ACC112 (cell line): ENCODE measurements around the gene SASH3.

Experiments used
- H2AFZ ChIP-seq: fragments of 200-600 bp; sonication (generic); one replicate; pipeline ENCODE4 v1.6.0; 2017; ENCODE audit warnings: antibody characterized with exemption, low read length; ENCODE audit not compliant: unreplicated experiment
- H3K27ac ChIP-seq: fragments of 200-600 bp; sonication (generic); 2 replicates; pipeline ENCODE4 v1.5.1; 2014; ENCODE audit warnings: low read depth, mild to moderate bottlenecking, antibody characterized with exemption, low read length, moderate library complexity
- H3K27me3 ChIP-seq: fragments of 200-600 bp; sonication (generic); 2 replicates; pipeline ENCODE4 v1.6.1; 2014; ENCODE audit warnings: mild to moderate bottlenecking, antibody characterized with exemption, low read length, moderate library complexity, mixed read lengths; ENCODE audit not compliant: insufficient read depth
- H3K36me3 ChIP-seq: fragments of 200-600 bp; sonication (generic); 2 replicates; pipeline ENCODE4 v1.6.1; 2016; ENCODE audit warnings: mild to moderate bottlenecking, antibody characterized with exemption, low read length, moderate library complexity, mixed read lengths; ENCODE audit not compliant: insufficient read depth
- H3K4me1 ChIP-seq: fragments of 200-600 bp; sonication (generic); one replicate; pipeline ENCODE4 v1.6.1; 2016; ENCODE audit warnings: low read length, mixed read lengths; ENCODE audit not compliant: insufficient read depth, unreplicated experiment, control insufficient read depth
- H3K4me3 ChIP-seq: fragments of 200-600 bp; sonication (generic); 2 replicates; pipeline ENCODE4 v1.5.1; 2014; ENCODE audit warnings: mild to moderate bottlenecking, low read depth, low read length
- H3K79me2 ChIP-seq: fragments of 200-600 bp; sonication (generic); one replicate; pipeline ENCODE4 v1.6.0; 2016; ENCODE audit warnings: low read length; ENCODE audit not compliant: control insufficient read depth, unreplicated experiment, insufficient read depth

The SASH3 gene

GRCh38 chrX:129773649-129774458 lies 5.9 kb upstream of the SASH3 start:
- Histone ChIP-seq H3K4me3 (no peak overlapping the region), H3K27me3 (no peaks in the 10 kb centered on the region), H3K79me2 (no peaks in the 10 kb centered on the region), H3K36me3 (no peaks in the 10 kb centered on the region), H3K27ac (no peak overlapping the region), H2AFZ (no peak overlapping the region), H3K4me1 (no peaks in the 10 kb centered on the region)

GRCh38 chrX:129777218-129778030 lies 2.3 kb upstream of the SASH3 start:
- Histone ChIP-seq H3K27me3 (no peaks in the 10 kb centered on the region), H3K4me1 (no peaks in the 10 kb centered on the region)

GRCh38 chrX:129779086-129779672 lies 570 bp upstream of the SASH3 start:
- Histone ChIP-seq H3K27ac (no peak overlapping the region), H3K4me1 (no peaks in the 10 kb centered on the region), H2AFZ (no peak overlapping the region), H3K36me3 (no peaks in the 10 kb centered on the region), H3K4me3 (no peak overlapping the region), H3K27me3 (no peaks in the 10 kb centered on the region), H3K79me2 (no peaks in the 10 kb centered on the region)

More at GRCh38 chrX:129777218-129778030, 2.3 kb upstream of the SASH3 start:
- no peak overlapping the region for H2AFZ ChIP-seq
- no peak overlapping the region for H3K27ac ChIP-seq
- H3K79me2 ChIP-seq: no peaks in the 10 kb centered on the region
- no peaks in the 10 kb centered on the region for H3K36me3 ChIP-seq
- H3K4me3 ChIP-seq: no peak overlapping the region

GRCh38 chrX:129780441-129781105 lies 824 bp downstream of the SASH3 start:
- Histone ChIP-seq H3K4me3 (no peak overlapping the region), H3K27ac (no peak overlapping the region), H3K27me3 (no peaks in the 10 kb centered on the region), H2AFZ (no peak overlapping the region), H3K36me3 (no peaks in the 10 kb centered on the region), H3K4me1 (no peaks in the 10 kb centered on the region), H3K79me2 (no peaks in the 10 kb centered on the region)

- no peak overlapping the region for H3K4me3 ChIP-seq
- no peak overlapping the region for H3K27ac ChIP-seq
- H3K36me3 ChIP-seq: no peaks in the 10 kb centered on the region
- no peak overlapping the region for H2AFZ ChIP-seq
- no peaks in the 10 kb centered on the region for H3K79me2 ChIP-seq
- no peaks in the 10 kb centered on the region for H3K27me3 ChIP-seq
- no peaks in the 10 kb centered on the region for H3K4me1 ChIP-seq
These were observed 1.5 kb downstream of the SASH3 start for GRCh38 chrX:129781134-129781672.

GRCh38 chrX:129781680-129782495 lies 2.1 kb downstream of the SASH3 start:
- Histone ChIP-seq H3K36me3 (no peaks in the 10 kb centered on the region), H3K4me3 (no peak overlapping the region), H2AFZ (no peak overlapping the region), H3K27ac (no peak overlapping the region), H3K79me2 (no peaks in the 10 kb centered on the region), H3K4me1 (no peaks in the 10 kb centered on the region), H3K27me3 (no peaks in the 10 kb centered on the region)

GRCh38 chrX:129782706-129783105 lies 3.0 kb downstream of the SASH3 start:
- Histone ChIP-seq H3K4me1 (no peaks in the 10 kb centered on the region), H3K79me2 (no peaks in the 10 kb centered on the region), H3K36me3 (no peaks in the 10 kb centered on the region), H2AFZ (no peak overlapping the region), H3K27me3 (no peaks in the 10 kb centered on the region), H3K27ac (no peak overlapping the region), H3K4me3 (no peak overlapping the region)

GRCh38 chrX:129783291-129783713 lies 3.6 kb downstream of the SASH3 start:
- Histone ChIP-seq H3K4me1 (no peaks in the 10 kb centered on the region), H3K27me3 (no peaks in the 10 kb centered on the region), H3K4me3 (no peak overlapping the region), H2AFZ (no peak overlapping the region), H3K27ac (no peak overlapping the region), H3K79me2 (no peaks in the 10 kb centered on the region), H3K36me3 (no peaks in the 10 kb centered on the region)

GRCh38 chrX:129784371-129784770 lies 4.6 kb downstream of the SASH3 start:
- no peaks in the 10 kb centered on the region for H3K79me2 ChIP-seq

More at GRCh38 chrX:129784371-129784770, 4.6 kb downstream of the SASH3 start:
- H3K4me3 ChIP-seq: no peak overlapping the region
- no peak overlapping the region for H3K27ac ChIP-seq
- no peak overlapping the region for H2AFZ ChIP-seq
- H3K36me3 ChIP-seq: no peaks in the 10 kb centered on the region
- no peaks in the 10 kb centered on the region for H3K27me3 ChIP-seq
- no peaks in the 10 kb centered on the region for H3K4me1 ChIP-seq
